ENCODE measurements around the gene LIMS3.
"Not testable (repeated sequence)": the region's sequence is repeated elsewhere in the genome, so short reads cannot be mapped to it uniquely, and the experiment has no call there.

LIMS3 gene

GRCh38 chr2:109927803-109928202 is 29.3 kb downstream of the LIMS3 start:
- DNase-seq (ENCODE audit: low read depth) = not testable (repeated sequence)

DNA sequence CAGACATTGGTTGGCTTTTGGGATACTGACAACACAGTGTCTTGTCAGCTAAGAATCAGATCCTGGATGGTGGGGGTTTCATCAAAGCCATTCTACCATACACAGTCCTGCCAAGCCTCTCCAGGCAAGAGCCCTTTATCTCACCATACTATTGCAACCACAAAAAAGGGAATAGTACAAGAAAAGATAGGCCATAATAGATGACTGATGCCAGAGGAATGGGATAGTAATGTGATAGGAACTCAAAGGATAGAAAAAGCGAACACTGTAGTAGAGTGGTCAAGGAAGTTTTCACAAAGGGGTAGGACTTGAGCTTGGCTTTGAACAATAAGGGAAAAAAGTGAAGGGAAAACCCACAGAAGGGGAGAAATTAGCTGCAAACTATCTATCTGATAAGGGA is 30.7 kb downstream of the LIMS3 start:
- not testable (repeated sequence) for DNase-seq (ENCODE audit: low read depth)

DNA sequence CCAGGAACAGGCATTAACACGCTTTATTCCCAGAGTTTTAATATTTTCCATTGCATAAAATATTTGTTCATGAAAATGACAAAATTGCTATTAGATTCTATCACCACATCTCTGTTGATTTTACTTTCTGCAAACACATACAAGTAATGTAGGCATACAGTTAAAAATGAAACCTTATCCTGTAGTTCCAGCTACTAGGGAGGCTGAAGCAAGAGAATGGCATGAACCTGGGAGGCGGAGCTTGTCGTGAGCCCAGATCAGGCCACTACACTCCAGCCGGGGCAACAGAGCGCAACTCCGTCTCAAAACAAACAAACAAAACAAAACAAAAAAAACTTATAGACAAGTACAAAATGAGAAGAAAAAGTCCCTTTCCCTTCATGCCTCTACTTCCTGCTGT is 38.0 kb downstream of the LIMS3 start:
- not testable (repeated sequence) for DNase-seq (ENCODE audit: low read depth)

DNA sequence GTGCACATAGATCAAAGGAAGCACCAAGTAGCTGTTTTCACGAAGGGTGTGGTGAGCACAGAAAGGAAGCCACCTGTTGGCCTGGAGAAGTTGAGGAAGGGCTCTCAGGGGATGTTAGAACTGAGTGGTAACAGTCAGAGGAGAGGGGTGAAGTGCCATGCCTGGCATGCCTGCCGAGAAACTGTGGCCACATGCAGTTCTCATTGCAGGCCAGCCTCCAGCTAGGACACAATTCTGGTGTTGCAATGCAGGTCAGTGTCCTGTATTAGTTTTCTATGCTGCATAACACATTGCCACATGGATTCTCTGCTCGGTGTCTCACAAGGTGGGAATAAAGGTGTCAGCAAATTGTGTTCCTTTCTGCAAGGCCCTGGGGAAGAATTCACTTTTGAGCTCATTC is 46.9 kb downstream of the LIMS3 start:
- not testable (repeated sequence) for DNase-seq (ENCODE audit: low read depth)

- not testable (repeated sequence) for DNase-seq (ENCODE audit: low read depth)
These were observed 48.9 kb downstream of the LIMS3 start for GRCh38 chr2:109947262-109947958.

DNA sequence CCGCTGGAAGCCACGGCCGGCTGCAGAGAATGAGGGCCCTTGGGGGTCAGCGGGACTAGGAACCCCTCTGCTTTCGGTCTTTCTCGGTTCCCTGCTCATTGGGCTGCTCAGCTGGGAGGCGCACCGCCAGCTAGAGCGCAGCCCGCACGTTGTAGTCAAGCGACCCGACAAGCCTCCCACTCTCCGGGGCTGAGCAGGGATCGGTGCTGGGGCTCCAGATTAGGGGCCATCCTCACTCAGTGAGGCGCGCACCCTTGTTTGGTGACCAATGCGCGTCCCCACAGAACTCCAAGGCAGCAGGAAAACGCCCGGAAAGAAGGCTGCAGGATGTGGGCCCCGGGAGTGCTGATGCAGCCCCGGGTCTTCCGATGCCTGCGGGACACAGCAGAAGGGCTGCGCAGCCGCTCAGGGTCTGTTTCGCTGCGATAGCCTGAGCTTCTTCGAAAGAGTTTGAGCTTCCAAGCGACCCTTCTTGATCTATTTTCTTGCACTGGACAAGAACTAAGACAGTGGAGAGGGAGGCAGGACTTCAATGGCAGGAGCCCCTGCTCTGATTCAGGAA is 49.6 kb downstream of the LIMS3 start:
- DNase-seq (ENCODE audit: low read depth) = not testable (repeated sequence)

- DNase-seq (ENCODE audit: low read depth) = not testable (repeated sequence)
These were observed 51.8 kb downstream of the LIMS3 start for GRCh38 chr2:109950146-109950843.

DNA sequence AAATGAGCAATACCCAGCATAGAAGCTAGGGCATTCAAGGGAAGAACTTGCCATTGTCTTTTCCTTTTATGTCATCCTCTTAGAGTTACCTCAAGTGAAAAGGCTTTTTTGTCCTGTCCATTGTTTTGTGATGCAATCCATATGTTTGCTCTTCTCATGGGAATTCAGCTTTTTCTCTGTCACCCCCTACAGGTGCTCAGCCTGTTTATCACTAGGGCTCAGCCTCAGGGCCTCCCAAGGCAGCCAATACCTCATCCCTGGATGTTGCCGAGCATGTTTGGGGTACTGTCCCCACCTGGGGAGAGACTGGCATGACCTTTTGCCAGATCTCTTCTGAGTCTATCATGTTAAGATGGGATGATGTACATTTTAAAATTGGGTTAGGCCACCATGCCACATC is 65.5 kb downstream of the LIMS3 start:
- not testable (repeated sequence) for DNase-seq (ENCODE audit: low read depth)

DNA sequence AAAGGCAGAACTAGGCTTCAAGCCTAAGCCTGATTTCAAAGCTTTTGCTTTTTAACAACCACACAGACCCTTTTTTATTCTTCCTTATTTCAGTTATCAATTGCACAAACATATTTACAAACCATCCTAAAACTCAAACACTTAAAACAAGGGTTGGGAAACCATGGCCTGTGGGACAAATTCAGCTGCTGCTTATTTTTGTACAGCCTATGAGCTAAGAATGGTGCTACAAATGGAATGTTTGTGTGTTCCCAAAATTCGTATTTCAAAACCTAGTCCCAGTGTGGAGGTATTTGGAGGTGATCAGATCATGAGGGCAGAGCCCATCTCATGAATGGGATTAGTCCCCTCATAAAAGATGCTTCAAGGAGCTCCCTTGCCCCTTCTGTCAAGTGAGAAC is 67.0 kb downstream of the LIMS3 start:
- DNase-seq (ENCODE audit: low read depth) = not testable (repeated sequence)

DNA sequence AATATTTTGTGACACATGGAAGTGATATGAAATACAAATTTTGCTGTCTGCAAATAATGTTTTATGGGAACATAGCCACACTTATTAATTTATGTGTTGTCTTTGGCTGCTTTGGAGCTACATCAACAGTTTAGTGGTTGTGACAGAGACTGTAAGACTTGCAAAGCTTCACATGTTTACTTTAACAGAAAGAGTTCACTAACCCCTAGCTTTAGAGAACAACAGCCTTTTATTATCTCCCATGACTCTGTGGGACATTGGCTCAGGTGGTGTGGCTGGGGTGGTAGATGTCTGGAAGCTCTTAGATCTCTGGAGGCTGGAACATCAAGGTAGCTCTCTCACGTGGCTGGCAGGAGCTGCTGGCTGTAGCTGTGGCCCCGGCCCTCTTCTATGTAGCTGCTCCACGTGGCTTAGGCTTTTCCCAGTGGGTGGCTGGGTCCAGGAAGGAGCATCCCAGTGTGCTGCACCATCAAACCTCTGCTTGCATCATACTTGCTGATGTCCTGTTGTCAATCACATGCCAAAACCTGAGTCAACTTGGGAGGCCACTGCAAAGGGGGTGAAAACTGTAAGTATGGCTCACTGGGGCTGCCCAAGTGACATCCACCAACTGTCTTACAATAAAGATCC is 67.7 kb downstream of the LIMS3 start:
- not testable (repeated sequence) for DNase-seq (ENCODE audit: low read depth)

GRCh38 chr2:109966858-109967257 is 68.4 kb downstream of the LIMS3 start:
- not testable (repeated sequence) for DNase-seq (ENCODE audit: low read depth)

GRCh38 chr2:109969864-109970263 is 71.4 kb downstream of the LIMS3 start:
- not testable (repeated sequence) for DNase-seq (ENCODE audit: low read depth)

DNA sequence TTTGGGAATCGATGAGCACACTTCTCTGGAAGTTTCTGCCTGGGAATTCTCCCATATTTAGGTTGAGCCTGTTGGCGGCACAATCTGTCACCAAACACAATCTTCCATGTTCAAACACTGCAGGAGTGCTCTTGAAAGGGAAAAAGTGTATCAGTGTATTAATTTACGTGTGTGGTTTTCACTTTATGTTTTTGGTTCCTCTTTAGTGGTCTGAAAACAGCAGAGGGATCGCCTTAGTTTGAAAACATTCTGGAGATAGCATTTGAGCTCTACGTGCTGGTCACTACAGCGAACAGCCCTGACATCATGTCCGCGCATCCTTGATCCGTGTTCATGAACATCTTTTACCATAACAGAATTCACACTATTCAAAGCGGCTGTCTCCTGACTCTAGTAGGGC is 73.2 kb downstream of the LIMS3 start:
- not testable (repeated sequence) for DNase-seq (ENCODE audit: low read depth)

Data from activated T-cell treated with anti-CD3 and anti-CD28 coated beads for 48 hours (primary cell).